ENCODE measurements around the gene TBC1D16. TPM values are rescaled to one million over a fixed set of nuclear protein-coding genes. Genes with fewer than 3 reads are reported as not detected.
A peak's percentile ranks its signal among the peaks of the same experiment; 100 is the strongest.
"Not testable (repeated sequence)": the region's sequence is repeated elsewhere in the genome, so short reads cannot be mapped to it uniquely, and the experiment has no call there.

The TBC1D16 gene
- total and polyA plus RNA-seq, 4 donors, result 16.7 to 38.8 (median 31.1) TPM

DNA sequence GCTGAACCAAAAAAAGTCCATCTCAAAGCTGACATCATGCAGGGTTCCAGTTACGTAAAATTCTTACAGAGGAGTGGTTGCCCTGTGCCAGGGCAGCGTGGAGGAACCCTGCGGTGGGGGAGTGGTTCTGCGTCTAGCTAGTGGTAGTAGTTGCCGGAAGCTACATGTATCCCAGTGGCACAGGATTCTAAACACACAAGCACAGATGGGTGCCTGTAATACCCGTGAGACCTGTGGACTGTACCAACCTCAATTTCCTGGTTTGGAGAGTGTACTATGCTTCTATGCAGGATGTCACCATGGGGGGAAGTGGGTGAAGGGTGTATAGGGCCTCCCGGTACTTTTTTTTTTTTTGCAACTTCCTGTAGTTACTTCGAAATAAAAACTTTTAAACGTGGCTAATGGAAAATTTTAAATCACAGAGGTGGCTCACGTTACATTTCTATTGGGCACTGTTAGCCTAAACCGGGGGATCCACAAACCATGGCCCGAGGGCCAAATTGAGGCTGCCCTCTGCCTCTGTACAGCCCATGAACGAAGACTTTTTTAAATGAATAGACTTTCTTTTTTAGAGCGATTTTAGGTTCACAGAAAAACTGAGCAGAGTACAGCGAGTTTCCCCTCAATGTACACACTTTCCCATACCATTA lies 38.5 kb downstream of the TBC1D16 start:
- Histone ChIP-seq H3K9me3 (ENCODE audit: control insufficient read depth, insufficient read depth, low read length) (no peaks in the 10 kb centered on the region), H3K4me1 (ENCODE audit: control insufficient read depth, insufficient read depth, low read length) (peaks cover 41% of the 10 kb centered on the region), H3K4me3 (ENCODE audit: low read depth, low read length) (no peak overlapping the region), H3K27me3 (ENCODE audit: control insufficient read depth, insufficient read depth, low read length) (no peaks in the 10 kb centered on the region), H3K27ac (ENCODE audit: low read depth, low read length) (no peak overlapping the region), H3K36me3 (ENCODE audit: control insufficient read depth, insufficient read depth, low read length) (peaks cover 7% of the 10 kb centered on the region)
- WGBS (ENCODE audit: insufficient coverage), result 88% methylated on average over 13 of the region's 15 CpGs
- no peak for DNase-seq (ENCODE audit: low read depth in 4 of 6, low spot score in 6 of 6)

DNA sequence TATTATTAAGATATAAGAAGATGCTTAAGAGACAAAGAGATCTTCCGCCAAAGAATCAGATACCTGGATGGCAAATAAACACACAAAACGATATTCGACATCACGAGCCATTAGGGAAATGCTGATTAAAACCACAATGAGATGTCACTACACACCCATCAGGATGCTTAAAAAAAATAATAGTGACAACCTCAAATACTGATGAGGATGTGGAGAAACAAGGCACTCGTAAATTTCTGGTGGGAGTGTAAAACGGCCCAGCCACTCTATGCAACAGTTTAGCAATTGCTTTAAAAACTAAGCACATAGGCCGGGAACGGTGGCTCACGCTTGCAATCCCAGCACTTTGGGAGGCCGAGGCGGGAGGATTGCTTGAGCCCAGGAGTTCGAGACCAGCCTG lies 39.4 kb downstream of the TBC1D16 start:
- H3K27ac ChIP-seq (ENCODE audit: low read depth, low read length), result no peak overlapping the region
- H3K27me3 ChIP-seq (ENCODE audit: control insufficient read depth, insufficient read depth, low read length), result no peaks in the 10 kb centered on the region
- peaks cover 5% of the 10 kb centered on the region for H3K36me3 ChIP-seq (ENCODE audit: control insufficient read depth, insufficient read depth, low read length)
- 91% methylated on average over 8 of the region's 12 CpGs for WGBS (ENCODE audit: insufficient coverage)
- H3K4me1 ChIP-seq (ENCODE audit: control insufficient read depth, insufficient read depth, low read length), result peaks cover 39% of the 10 kb centered on the region
- no peak for DNase-seq (ENCODE audit: low read depth in 4 of 6, low spot score in 6 of 6)
- H3K9me3 ChIP-seq (ENCODE audit: control insufficient read depth, insufficient read depth, low read length), result no peaks in the 10 kb centered on the region
- H3K4me3 ChIP-seq (ENCODE audit: low read depth, low read length), result no peak overlapping the region

DNA sequence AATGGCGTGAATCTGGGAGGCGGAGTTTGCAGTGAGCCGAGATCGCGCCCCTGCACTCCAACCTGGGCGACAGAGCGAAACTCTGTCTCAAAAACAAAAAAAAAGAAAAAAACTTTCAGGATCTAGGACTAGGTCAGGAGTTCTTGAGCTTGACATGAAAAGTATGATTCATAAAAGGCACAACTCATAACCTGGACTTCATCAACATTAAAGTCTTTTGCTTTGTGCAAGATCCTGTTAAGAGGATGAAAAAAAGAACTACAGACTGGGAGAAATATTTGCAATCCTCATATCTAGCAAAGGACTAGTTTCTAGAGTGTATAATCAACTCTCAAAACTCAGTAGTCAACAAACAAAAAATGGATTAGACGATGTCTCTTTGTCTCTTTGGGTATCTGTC lies 40.0 kb downstream of the TBC1D16 start:
- no peak overlapping the region for H3K4me3 ChIP-seq (ENCODE audit: low read depth, low read length)
- whole genome bisulfite sequencing (ENCODE audit: insufficient coverage), result 100% methylated on average over 2 of the region's 8 CpGs
- no peaks in the 10 kb centered on the region for H3K27me3 ChIP-seq (ENCODE audit: control insufficient read depth, insufficient read depth, low read length)
- H3K4me1 ChIP-seq (ENCODE audit: control insufficient read depth, insufficient read depth, low read length), result peaks cover 39% of the 10 kb centered on the region
- no peak overlapping the region for H3K27ac ChIP-seq (ENCODE audit: low read depth, low read length)
- H3K9me3 ChIP-seq (ENCODE audit: control insufficient read depth, insufficient read depth, low read length), result no peaks in the 10 kb centered on the region
- DNase-seq (ENCODE audit: low read depth in 4 of 6, low spot score in 6 of 6), result no peak
- peaks cover under 1% of the 10 kb centered on the region for H3K36me3 ChIP-seq (ENCODE audit: control insufficient read depth, insufficient read depth, low read length)

- peaks cover 35% of the 10 kb centered on the region for H3K4me1 ChIP-seq (ENCODE audit: control insufficient read depth, insufficient read depth, low read length)
- H3K4me3 ChIP-seq (ENCODE audit: low read depth, low read length), result no peak overlapping the region
- 96% methylated on average over 8 of the region's 13 CpGs for WGBS (ENCODE audit: insufficient coverage)
- H3K9me3 ChIP-seq (ENCODE audit: control insufficient read depth, insufficient read depth, low read length), result no peaks in the 10 kb centered on the region
- no peak overlapping the region for H3K27ac ChIP-seq (ENCODE audit: low read depth, low read length)
- no peak for DNase-seq (ENCODE audit: low read depth in 4 of 6, low spot score in 6 of 6)
- no peaks in the 10 kb centered on the region for H3K27me3 ChIP-seq (ENCODE audit: control insufficient read depth, insufficient read depth, low read length)
- no peaks in the 10 kb centered on the region for H3K36me3 ChIP-seq (ENCODE audit: control insufficient read depth, insufficient read depth, low read length)
Observed at GRCh38 chr17:79994602-79995001, 41.1 kb downstream of the TBC1D16 start.

GRCh38 chr17:79994228-79994569 lies 41.5 kb downstream of the TBC1D16 start:
- not testable (repeated sequence) for H3K27me3 ChIP-seq (ENCODE audit: control insufficient read depth, insufficient read depth, low read length); H3K4me3 ChIP-seq (ENCODE audit: low read depth, low read length); DNase-seq (ENCODE audit: low read depth in 4 of 6, low spot score in 6 of 6); H3K36me3 ChIP-seq (ENCODE audit: control insufficient read depth, insufficient read depth, low read length); H3K27ac ChIP-seq (ENCODE audit: low read depth, low read length); H3K9me3 ChIP-seq (ENCODE audit: control insufficient read depth, insufficient read depth, low read length)
- WGBS (ENCODE audit: insufficient coverage), result 71% methylated on average over 1 of the region's 4 CpGs
- H3K4me1 ChIP-seq (ENCODE audit: control insufficient read depth, insufficient read depth, low read length), result peaks cover 37% of the 10 kb centered on the region

GRCh38 chr17:79993390-79994227 lies 42.1 kb downstream of the TBC1D16 start:
- no peak overlapping the region for H3K4me3 ChIP-seq (ENCODE audit: low read depth, low read length)
- H3K9me3 ChIP-seq (ENCODE audit: control insufficient read depth, insufficient read depth, low read length), result no peaks in the 10 kb centered on the region
- H3K4me1 ChIP-seq (ENCODE audit: control insufficient read depth, insufficient read depth, low read length), result peaks cover 43% of the 10 kb centered on the region
- no peaks in the 10 kb centered on the region for H3K27me3 ChIP-seq (ENCODE audit: control insufficient read depth, insufficient read depth, low read length)
- DNase-seq (ENCODE audit: low read depth in 4 of 6, low spot score in 6 of 6), result peak in 1 of 6 donors; percentile 60
- H3K36me3 ChIP-seq (ENCODE audit: control insufficient read depth, insufficient read depth, low read length), result no peaks in the 10 kb centered on the region
- WGBS (ENCODE audit: insufficient coverage), result 51% methylated on average over 18 of the region's 22 CpGs
- H3K27ac ChIP-seq (ENCODE audit: low read depth, low read length), result no peak overlapping the region

DNA sequence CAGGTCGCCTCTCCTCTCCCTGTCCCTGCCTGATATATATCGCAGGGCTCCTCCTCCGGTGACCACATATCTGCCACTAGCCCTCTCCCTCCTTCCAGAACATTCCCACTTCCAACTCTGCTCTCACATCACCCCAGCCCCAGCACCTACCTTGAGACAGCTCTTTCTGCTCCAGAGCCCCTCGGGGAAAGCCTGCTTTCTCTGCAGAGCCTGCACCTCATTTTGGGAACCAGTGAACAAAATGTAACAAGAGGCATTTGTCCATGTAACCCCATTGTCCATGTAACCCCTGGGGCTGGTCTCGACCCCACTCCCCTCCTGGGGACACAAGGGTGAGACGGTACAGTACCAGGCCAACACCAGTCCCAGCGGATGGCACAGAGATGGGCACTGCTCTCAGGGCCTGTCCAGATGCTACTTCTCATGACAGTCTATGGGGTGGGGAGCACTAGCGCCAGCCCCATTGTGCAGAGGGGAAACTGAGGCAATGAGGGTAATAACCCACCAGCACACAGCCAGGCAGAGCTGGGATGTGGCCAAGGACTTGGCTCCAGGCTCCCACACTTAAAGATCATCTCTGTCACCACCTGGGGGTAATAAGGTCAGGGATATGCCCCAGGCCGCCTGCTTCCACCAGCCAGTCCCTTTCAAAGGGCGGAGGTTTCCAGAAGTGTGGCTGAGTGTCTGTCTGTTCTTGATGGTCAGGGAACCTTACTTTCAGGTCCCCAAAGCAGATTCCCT lies 42.9 kb downstream of the TBC1D16 start:
- Histone ChIP-seq H3K27ac (ENCODE audit: low read depth, low read length) (peak overlapping the region; percentile 54), H3K27me3 (ENCODE audit: control insufficient read depth, insufficient read depth, low read length) (no peaks in the 10 kb centered on the region), H3K4me1 (ENCODE audit: control insufficient read depth, insufficient read depth, low read length) (peaks cover 51% of the 10 kb centered on the region), H3K9me3 (ENCODE audit: control insufficient read depth, insufficient read depth, low read length) (no peaks in the 10 kb centered on the region), H3K36me3 (ENCODE audit: control insufficient read depth, insufficient read depth, low read length) (no peaks in the 10 kb centered on the region), H3K4me3 (ENCODE audit: low read depth, low read length) (no peak overlapping the region)
- no peak for DNase-seq (ENCODE audit: low read depth in 4 of 6, low spot score in 6 of 6)
- WGBS (ENCODE audit: insufficient coverage), result 71% methylated on average over 7 of the region's 10 CpGs

DNA sequence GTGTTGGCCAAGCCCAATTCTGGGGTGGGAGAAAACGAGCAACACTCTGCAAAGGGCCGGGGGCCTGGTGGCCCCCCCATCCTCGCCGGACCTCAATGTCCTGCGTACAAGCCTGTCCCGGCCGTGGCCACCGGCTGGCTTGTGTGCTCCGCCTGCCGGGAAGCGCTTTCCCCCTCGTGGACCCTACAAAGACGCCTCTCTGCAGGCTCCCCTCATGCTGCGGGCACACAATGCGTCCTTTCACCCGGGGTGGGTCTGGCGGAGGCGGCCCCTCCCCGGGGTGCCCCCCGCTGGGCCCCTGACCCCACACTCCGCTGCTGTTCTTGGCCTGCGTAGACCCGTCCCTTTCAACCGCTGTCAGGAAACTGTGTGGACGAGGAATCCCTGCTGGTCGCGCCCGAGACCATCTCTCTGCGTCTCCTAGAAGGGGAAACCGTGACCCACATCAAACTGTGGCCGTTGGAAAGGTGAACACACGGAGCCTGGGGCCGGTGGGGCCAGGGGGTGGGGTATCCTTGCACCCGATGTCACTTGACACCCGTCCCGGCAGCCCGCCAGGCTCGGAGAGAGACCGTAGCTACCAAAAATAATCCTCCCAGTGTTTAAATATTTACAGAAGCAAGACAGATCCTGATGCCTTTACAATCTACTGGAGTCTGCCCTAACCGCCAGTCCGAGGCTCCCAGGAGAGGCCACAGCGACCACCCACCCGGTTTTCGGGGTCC lies 43.6 kb downstream of the TBC1D16 start:
- peak in 1 of 6 donors; percentile 79 for DNase-seq (ENCODE audit: low read depth in 4 of 6, low spot score in 6 of 6)
- 8% methylated on average over 44 of the region's 44 CpGs for WGBS (ENCODE audit: insufficient coverage)

More for the DNA sequence above, 43.6 kb downstream of the TBC1D16 start:
- H3K27ac ChIP-seq (ENCODE audit: low read depth, low read length), result peak overlapping the region; percentile 54
- H3K27me3 ChIP-seq (ENCODE audit: control insufficient read depth, insufficient read depth, low read length), result no peaks in the 10 kb centered on the region
- H3K36me3 ChIP-seq (ENCODE audit: control insufficient read depth, insufficient read depth, low read length), result no peaks in the 10 kb centered on the region
- H3K4me1 ChIP-seq (ENCODE audit: control insufficient read depth, insufficient read depth, low read length), result peaks cover 58% of the 10 kb centered on the region
- H3K9me3 ChIP-seq (ENCODE audit: control insufficient read depth, insufficient read depth, low read length), result no peaks in the 10 kb centered on the region
- H3K4me3 ChIP-seq (ENCODE audit: low read depth, low read length), result peak overlapping the region; percentile 35

All from spinal cord (tissue), 10 donors.